ENCODE results near the gene NIPAL1. TPM values are rescaled to one million over a fixed set of nuclear protein-coding genes. Genes with fewer than 3 reads are reported as not detected.

NIPAL1 gene
- total RNA-seq, 1 donor from 2014 or later = 0.32 TPM

DNA sequence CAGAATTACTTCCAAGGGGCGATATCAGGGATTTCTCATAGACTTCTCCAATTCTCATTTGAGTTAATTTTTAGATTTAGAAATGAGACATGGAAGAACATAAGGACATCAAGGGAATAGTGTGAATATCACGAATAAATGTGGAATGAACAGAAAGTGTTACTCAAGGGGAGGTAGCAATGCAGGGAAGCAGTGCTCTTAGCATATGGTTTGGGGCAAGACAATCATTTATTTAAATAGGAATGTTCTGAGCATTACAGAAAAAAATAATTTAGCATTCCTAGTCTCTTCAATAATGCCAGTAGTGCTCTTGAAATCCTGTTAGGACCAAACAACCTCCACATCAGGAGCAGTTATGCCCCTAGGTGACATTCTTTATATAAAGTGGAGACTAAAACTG lies 61.9 kb downstream of the NIPAL1 start:
- H3K36me3 Mint-ChIP-seq (ENCODE audit: low read depth) = no peaks in the 10 kb centered on the region
- H3K4me3 Mint-ChIP-seq (ENCODE audit: unreplicated experiment) = no peak overlapping the region
- peaks cover 2% of the 10 kb centered on the region for H3K27me3 Mint-ChIP-seq (ENCODE audit: low read depth)
- peaks cover 11% of the 10 kb centered on the region for H3K4me1 Mint-ChIP-seq (ENCODE audit: low read depth)
- DNase-seq (ENCODE audit: low spot score) = no peak
- no peaks in the 10 kb centered on the region for H3K9me3 Mint-ChIP-seq (ENCODE audit: low read depth)
- no peak overlapping the region for H3K27ac Mint-ChIP-seq (ENCODE audit: unreplicated experiment)
- TF ChIP-seq CTCF (IDR thresholded peaks at IDR 0.05) = no peak

- Mint-ChIP-seq H3K36me3 (ENCODE audit: low read depth) (no peaks in the 10 kb centered on the region), H3K4me1 (ENCODE audit: low read depth) (peaks cover 11% of the 10 kb centered on the region), H3K4me3 (ENCODE audit: unreplicated experiment) (no peak overlapping the region), H3K9me3 (ENCODE audit: low read depth) (no peaks in the 10 kb centered on the region), H3K27ac (ENCODE audit: unreplicated experiment) (no peak overlapping the region), H3K27me3 (ENCODE audit: low read depth) (no peaks in the 10 kb centered on the region)
- TF ChIP-seq CTCF (IDR thresholded peaks at IDR 0.05) = no peak
- DNase-seq (ENCODE audit: low spot score) = no peak
Observed at GRCh38 chr4:48078862-48079655, 62.5 kb downstream of the NIPAL1 start.

- Mint-ChIP-seq H3K4me3 (ENCODE audit: unreplicated experiment) (no peak overlapping the region), H3K36me3 (ENCODE audit: low read depth) (no peaks in the 10 kb centered on the region), H3K4me1 (ENCODE audit: low read depth) (peaks cover 11% of the 10 kb centered on the region), H3K27me3 (ENCODE audit: low read depth) (no peaks in the 10 kb centered on the region), H3K9me3 (ENCODE audit: low read depth) (no peaks in the 10 kb centered on the region), H3K27ac (ENCODE audit: unreplicated experiment) (no peak overlapping the region)
- DNase-seq (ENCODE audit: low spot score) = no peak
- no peak for TF ChIP-seq CTCF (IDR thresholded peaks at IDR 0.05)
Observed at GRCh38 chr4:48079972-48080391, 63.4 kb downstream of the NIPAL1 start.

DNA sequence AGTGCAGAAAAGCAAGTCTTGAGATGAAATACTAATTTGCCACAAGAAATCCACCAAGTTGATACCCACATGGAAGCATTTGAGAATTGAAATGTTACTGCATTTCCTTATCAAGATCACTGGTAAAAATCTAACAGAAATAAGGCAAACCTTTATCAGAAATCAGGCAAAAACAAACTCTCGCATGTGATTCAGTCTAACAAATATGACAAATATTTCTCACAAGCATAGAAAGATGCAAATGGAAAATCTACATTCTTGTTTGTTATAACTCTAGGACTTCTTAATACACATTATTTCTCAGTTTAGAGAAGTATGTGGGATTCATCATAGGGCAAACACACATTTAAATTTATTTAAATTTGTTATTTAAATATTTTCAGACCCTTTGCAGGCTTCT lies 64.6 kb downstream of the NIPAL1 start:
- no peak overlapping the region for H3K27ac Mint-ChIP-seq (ENCODE audit: unreplicated experiment)
- no peak for TF ChIP-seq CTCF (IDR thresholded peaks at IDR 0.05)
- no peak for DNase-seq (ENCODE audit: low spot score)

DNA sequence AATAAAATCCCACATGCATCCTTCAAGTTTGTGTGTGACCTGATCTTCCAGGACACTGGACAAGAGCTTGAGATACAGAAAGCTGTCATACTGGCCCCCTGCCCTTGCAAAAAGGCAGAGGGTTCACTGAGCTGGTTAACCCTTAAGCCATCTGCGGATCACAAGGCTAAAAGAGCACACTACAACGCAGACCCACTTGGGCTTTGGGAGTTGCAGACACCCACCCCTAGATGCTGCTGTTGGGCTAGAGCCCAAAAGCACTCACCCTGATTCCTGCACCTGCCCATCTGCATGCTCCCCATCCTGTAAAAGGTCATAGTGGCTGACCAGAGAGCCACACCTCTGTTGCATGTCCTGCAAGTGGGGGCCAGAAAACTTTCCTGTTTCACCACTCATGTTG lies 66.4 kb downstream of the NIPAL1 start:
- H3K27ac Mint-ChIP-seq (ENCODE audit: unreplicated experiment) = no peak overlapping the region
- no peaks in the 10 kb centered on the region for H3K9me3 Mint-ChIP-seq (ENCODE audit: low read depth)
- peaks cover 4% of the 10 kb centered on the region for H3K27me3 Mint-ChIP-seq (ENCODE audit: low read depth)
- no peak overlapping the region for H3K4me3 Mint-ChIP-seq (ENCODE audit: unreplicated experiment)
- H3K4me1 Mint-ChIP-seq (ENCODE audit: low read depth) = peaks cover 11% of the 10 kb centered on the region
- TF ChIP-seq CTCF (IDR thresholded peaks at IDR 0.05) = no peak
- no peaks in the 10 kb centered on the region for H3K36me3 Mint-ChIP-seq (ENCODE audit: low read depth)
- no peak for DNase-seq (ENCODE audit: low spot score)

More for the DNA sequence above, 64.6 kb downstream of the NIPAL1 start:
- Mint-ChIP-seq H3K27me3 (ENCODE audit: low read depth) (peaks cover 4% of the 10 kb centered on the region), H3K9me3 (ENCODE audit: low read depth) (no peaks in the 10 kb centered on the region), H3K36me3 (ENCODE audit: low read depth) (no peaks in the 10 kb centered on the region), H3K4me1 (ENCODE audit: low read depth) (peaks cover 11% of the 10 kb centered on the region), H3K4me3 (ENCODE audit: unreplicated experiment) (no peak overlapping the region)

All from chondrocyte (in vitro differentiated cells).